WTC11 (cell line): ENCODE measurements around the gene IGSF5. TPM values are rescaled to one million over a fixed set of nuclear protein-coding genes. Genes with fewer than 3 reads are reported as not detected.

Source experiments
- ATAC-seq: fragments of 200-7000 bp; cut with Tn5 transposase; 2 replicates; pipeline ENCODE4 v1.10.0; 2021; ENCODE audit warnings: mild to moderate bottlenecking, moderate library complexity
- CTCF ChIA-PET: fragments of 300-600 bp; sonication (Branson Sonifier 250); formaldehyde crosslinking; loops from one replicate; lab custom pipeline; 2021; ENCODE audit warnings: antibody characterized with exemption; lab: Charles Lee
- POLR2A ChIA-PET: fragments of 350-600 bp; sonication (Branson Sonifier 250); formaldehyde crosslinking; loops from one replicate; lab custom pipeline; 2021; ENCODE audit warnings: antibody characterized with exemption; lab: Charles Lee
- DNase-seq: peaks from one replicate; pipeline ENCODE4 v3.0.0; 2021; ENCODE audit warnings: low spot score
- H3K27ac Mint-ChIP-seq: 2 replicates; pipeline ENCODE4 v1.8.0; 2021; ENCODE audit warnings: mixed read lengths
- H3K27me3 Mint-ChIP-seq: 2 replicates; pipeline ENCODE4 v1.8.0; 2021; ENCODE audit warnings: low read depth, mild to moderate bottlenecking, moderate library complexity, mixed read lengths
- H3K36me3 Mint-ChIP-seq: 2 replicates; pipeline ENCODE4 v1.8.0; 2021; ENCODE audit warnings: mixed read lengths
- H3K4me1 Mint-ChIP-seq: 2 replicates; pipeline ENCODE4 v1.8.0; 2022; ENCODE audit warnings: mixed read lengths
- H3K4me3 Mint-ChIP-seq: 2 replicates; pipeline ENCODE4 v1.8.0; 2021; ENCODE audit warnings: mild to moderate bottlenecking, moderate library complexity, mixed read lengths
- H3K9me3 Mint-ChIP-seq: 2 replicates; pipeline ENCODE4 v1.8.0; 2021; ENCODE audit warnings: mixed read lengths
- AFF4 ChIP-seq: sonication (generic); formaldehyde crosslinking; IDR thresholded peaks from 2 replicates; pipeline ENCODE4 v1.8.1; 2023; ENCODE audit warnings: mild to moderate bottlenecking, missing genetic modification reagents, borderline replicate concordance
- AR ChIP-seq: fragments of 250-450 bp; sonication (Bioruptor Pico); IDR thresholded peaks from 2 replicates; pipeline ENCODE4 v1.9.0; 2021; ENCODE audit warnings: mild to moderate bottlenecking
- ATF3 ChIP-seq: sonication (generic); formaldehyde crosslinking; conservative IDR thresholded peaks from 2 replicates; pipeline ENCODE4 v1.8.1; 2022; ENCODE audit warnings: mild to moderate bottlenecking, missing genetic modification reagents
- CREB1 ChIP-seq: sonication (generic); formaldehyde crosslinking; IDR thresholded peaks from 2 replicates; pipeline ENCODE4 v1.8.0; 2023; ENCODE audit warnings: mild to moderate bottlenecking, missing genetic modification reagents
- CREM ChIP-seq: sonication (generic); formaldehyde crosslinking; IDR thresholded peaks from 2 replicates; pipeline ENCODE4 v1.8.1; 2022; ENCODE audit warnings: mild to moderate bottlenecking, missing genetic modification reagents, moderate library complexity
- FOXK1 ChIP-seq: sonication (generic); formaldehyde crosslinking; IDR thresholded peaks from 2 replicates; pipeline ENCODE4 v1.8.0; 2022; ENCODE audit warnings: mild to moderate bottlenecking, moderate library complexity, missing genetic modification reagents
- FOXP1 ChIP-seq: sonication (generic); formaldehyde crosslinking; IDR thresholded peaks from 2 replicates; pipeline ENCODE4 v1.8.0; 2022; ENCODE audit warnings: missing genetic modification reagents, mild to moderate bottlenecking, moderate library complexity, borderline replicate concordance
- KAT7 ChIP-seq: sonication (generic); formaldehyde crosslinking; IDR thresholded peaks from 2 replicates; pipeline ENCODE4 v1.8.1; 2023; ENCODE audit warnings: missing genetic modification reagents, mild to moderate bottlenecking, borderline replicate concordance
- NR2C2 ChIP-seq: sonication (generic); formaldehyde crosslinking; IDR thresholded peaks from 2 replicates; pipeline ENCODE4 v1.8.0; 2022; ENCODE audit warnings: mild to moderate bottlenecking, missing genetic modification reagents
- OVOL2 ChIP-seq: fragments of 250-450 bp; sonication (Bioruptor Pico); IDR thresholded peaks from 2 replicates; pipeline ENCODE4 v1.9.0; 2021; ENCODE audit warnings: mild to moderate bottlenecking, borderline replicate concordance
- PREB ChIP-seq: sonication (generic); formaldehyde crosslinking; IDR thresholded peaks from 2 replicates; pipeline ENCODE4 v1.8.1; 2022; ENCODE audit warnings: mild to moderate bottlenecking, missing genetic modification reagents, moderate library complexity, borderline replicate concordance
- PRRX2 ChIP-seq: fragments of 250-450 bp; sonication (Bioruptor Pico); IDR thresholded peaks from 2 replicates; pipeline ENCODE4 v1.8.0; 2021; ENCODE audit warnings: mild to moderate bottlenecking
- SOX15 ChIP-seq: fragments of 250-450 bp; sonication (Bioruptor Pico); IDR thresholded peaks from 2 replicates; pipeline ENCODE4 v1.9.0; 2021; ENCODE audit warnings: mild to moderate bottlenecking
- TEAD4 ChIP-seq: sonication (generic); formaldehyde crosslinking; IDR thresholded peaks from 2 replicates; pipeline ENCODE4 v1.8.0; 2022; ENCODE audit warnings: mild to moderate bottlenecking, missing genetic modification reagents
- ZMAT4 ChIP-seq: fragments of 250-450 bp; sonication (Bioruptor Pico); IDR thresholded peaks from 2 replicates; pipeline ENCODE4 v1.9.0; 2021; ENCODE audit warnings: mild to moderate bottlenecking
- ZNF121 ChIP-seq: sonication (generic); formaldehyde crosslinking; IDR thresholded peaks from 2 replicates; pipeline ENCODE4 v1.8.0; 2023; ENCODE audit warnings: missing genetic modification reagents
- ZNF219 ChIP-seq: sonication (generic); formaldehyde crosslinking; IDR thresholded peaks from 2 replicates; pipeline ENCODE4 v1.8.0; 2023; ENCODE audit warnings: missing genetic modification reagents, mild to moderate bottlenecking, borderline replicate concordance
- ZNF281 ChIP-seq: sonication (generic); formaldehyde crosslinking; IDR thresholded peaks from 2 replicates; pipeline ENCODE4 v1.8.0; 2023; ENCODE audit warnings: mild to moderate bottlenecking, missing genetic modification reagents
- ZNF671 ChIP-seq: fragments of 250-450 bp; sonication (Bioruptor Pico); IDR thresholded peaks from 2 replicates; pipeline ENCODE4 v1.8.0; 2021; ENCODE audit warnings: mild to moderate bottlenecking
- total RNA-seq: library from RNA; stranded (reverse); gene quantifications from 3 replicates; pipeline ENCODE4 v1.2.3, GENCODE V29; 2021

Gene IGSF5
- total RNA-seq, 1 experiment from 2014 or later: 3.6 TPM

- no peak for TF ChIP-seq PRRX2 (CRISPR knock-in tag)
- TF ChIP-seq AR: no peak
- TF ChIP-seq CREM (CRISPR knock-in tag): no peak
- no peak for TF ChIP-seq ZNF671 (CRISPR knock-in tag)
- no peak for TF ChIP-seq ATF3 (CRISPR knock-in tag)
These were observed 44.7 kb upstream of the IGSF5 start (continued) for GRCh38 chr21:39700318-39700717.

GRCh38 chr21:39703578-39703977 lies 41.4 kb upstream of the IGSF5 start:
- H3K9me3 Mint-ChIP-seq: peaks cover 36% of the 10 kb centered on the region
- no peak overlapping the region for H3K4me3 Mint-ChIP-seq
- CTCF ChIA-PET: no interaction called here
- DNase-seq (no peak), ATAC-seq (no peak)
- POLR2A ChIA-PET: no interaction called here
- peaks cover 30% of the 10 kb centered on the region for H3K36me3 Mint-ChIP-seq
- H3K27ac Mint-ChIP-seq: no peak overlapping the region
- peaks cover 2% of the 10 kb centered on the region; the same call in 1 of the 2 replicates for H3K27me3 Mint-ChIP-seq
- H3K4me1 Mint-ChIP-seq: peaks cover 63% of the 10 kb centered on the region
- TF ChIP-seq SOX15: no peak
- no peak for TF ChIP-seq CREB1 (CRISPR knock-in tag)
- TF ChIP-seq AFF4 (CRISPR knock-in tag): no peak
- peak; percentile 30; the same call in 1 of the 2 replicates for TF ChIP-seq ZNF121 (CRISPR knock-in tag)
- TF ChIP-seq FOXP1 (CRISPR knock-in tag): no peak

- H3K36me3 Mint-ChIP-seq: peaks cover 47% of the 10 kb centered on the region
- ATAC-seq (no peak), DNase-seq (no peak)
- H3K4me1 Mint-ChIP-seq: peaks cover 57% of the 10 kb centered on the region
- POLR2A ChIA-PET: interaction anchor here (0.6 kb wide), 1 partner anchor 337 kb away, joined by 4 read pairs; no protein-coding TSS in a partner anchor
- peak overlapping the region; percentile 96 for H3K27ac Mint-ChIP-seq
- no peak overlapping the region for H3K4me3 Mint-ChIP-seq
- H3K27me3 Mint-ChIP-seq: peaks cover 2% of the 10 kb centered on the region; the same call in 1 of the 2 replicates
- H3K9me3 Mint-ChIP-seq: peaks cover 47% of the 10 kb centered on the region
- CTCF ChIA-PET: interaction anchor here (1.6 to 3.3 kb wide), 3 partner anchors 30 to 265 kb away, joined by 4 to 13 read pairs (median 9); no protein-coding TSS in a partner anchor
- no peak for TF ChIP-seq ZNF219 (CRISPR knock-in tag)
- TF ChIP-seq PREB: no peak
- no peak for TF ChIP-seq ZNF281 (CRISPR knock-in tag)
- no peak for TF ChIP-seq TEAD4 (CRISPR knock-in tag)
- TF ChIP-seq NR2C2 (CRISPR knock-in tag): no peak
- TF ChIP-seq KAT7 (CRISPR knock-in tag): no peak
- TF ChIP-seq OVOL2 (CRISPR knock-in tag): no peak
- TF ChIP-seq ZMAT4 (CRISPR knock-in tag): no peak
- no peak for TF ChIP-seq FOXK1 (CRISPR knock-in tag)
These were observed 39.1 kb upstream of the IGSF5 start for GRCh38 chr21:39705849-39706248.
